ACHN (cell line): ENCODE results near the gene HTR3D.
A peak's percentile ranks its signal among the peaks of the same experiment; 100 is the strongest.
"Not testable (repeated sequence)": the region's sequence is repeated elsewhere in the genome, so short reads cannot be mapped to it uniquely, and the experiment has no call there.

ENCODE experiments used
- DNase-seq: peaks from one replicate; pipeline ENCODE4 v3.0.0-alpha.2; 2015
- in situ Hi-C: cut with HindIII; loops from 2 replicates; pipeline ENCODE4 v1.10.0; 2017; ENCODE audit warnings: low sequenced_read_pairs, low pct_ligation_motif_present, low pct_unique_long_range_greater_than_20kb

Gene HTR3D

GRCh38 chr3:184031187-184031792 lies at the start of gene HTR3D:
TSS of gene HTR3D (plus strand) at chr3:184031742. CDS start at chr3:184031742, 0 bp downstream.
- DNase-seq = peak; percentile 81
- in situ Hi-C loops = no loop called here

- in situ Hi-C loops = no loop called here
- no peak for DNase-seq
Measured at GRCh38 chr3:183981990-183982644, 49.4 kb upstream of the HTR3D start.

GRCh38 chr3:183984127-183984740 lies 47.3 kb upstream of the HTR3D start:
- DNase-seq = no peak
- in situ Hi-C loops = no loop called here

- DNase-seq = no peak
- in situ Hi-C loops = no loop called here
Measured at GRCh38 chr3:183984749-183985729, 46.5 kb upstream of the HTR3D start.

GRCh38 chr3:183987000-183987600 lies 44.4 kb upstream of the HTR3D start:
- DNase-seq = no peak
- in situ Hi-C loops = no loop called here

GRCh38 chr3:183988216-183988790 lies 43.2 kb upstream of the HTR3D start:
- in situ Hi-C loops = no loop called here
- DNase-seq = no peak

- DNase-seq = no peak
- in situ Hi-C loops = no loop called here
Measured at GRCh38 chr3:183991403-183991802, 40.1 kb upstream of the HTR3D start.

- in situ Hi-C loops = no loop called here
- no peak for DNase-seq
Measured at GRCh38 chr3:184001761-184002160, 29.8 kb upstream of the HTR3D start.

GRCh38 chr3:184002469-184002868 lies 29.1 kb upstream of the HTR3D start:
- in situ Hi-C loops = no loop called here
- no peak for DNase-seq

- in situ Hi-C loops = no loop called here
- DNase-seq = peak; percentile 61
Measured at GRCh38 chr3:184003187-184003967, 28.2 kb upstream of the HTR3D start.

GRCh38 chr3:184004476-184004875 lies 27.1 kb upstream of the HTR3D start:
- no peak for DNase-seq
- in situ Hi-C loops = no loop called here

- peak; percentile 73 for DNase-seq
- in situ Hi-C loops = no loop called here
Measured at GRCh38 chr3:184005941-184006507, 25.5 kb upstream of the HTR3D start.

GRCh38 chr3:184007143-184007813 lies 24.3 kb upstream of the HTR3D start:
- in situ Hi-C loops, DNase-seq: not testable (repeated sequence)

- no peak for DNase-seq
- in situ Hi-C loops = no loop called here
Measured at GRCh38 chr3:184008161-184008560, 23.4 kb upstream of the HTR3D start.

GRCh38 chr3:184011230-184011876 lies 20.2 kb upstream of the HTR3D start:
- DNase-seq = no peak
- in situ Hi-C loops = no loop called here
